K562 (cell line): Measurements from ENCODE around the gene MDM4. TPM values are rescaled to one million over a fixed set of nuclear protein-coding genes. Genes with fewer than 3 reads are reported as not detected.
A peak's percentile ranks its signal among the peaks of the same experiment; 100 is the strongest.

Experiments used
- CLOCK ChIP-seq: fragments of 250-450 bp; sonication (Bioruptor Pico); IDR thresholded peaks from 2 replicates; pipeline ENCODE4 v1.4.0; 2020; ENCODE audit warnings: mild to moderate bottlenecking, moderate library complexity, borderline replicate concordance
- HDAC3 ChIP-seq: fragments of 450-650 bp; IDR thresholded peaks from 2 replicates; pipeline ENCODE4 v1.6.1; 2018; ENCODE audit warnings: borderline replicate concordance, mild to moderate bottlenecking, moderate library complexity; ENCODE audit not compliant: partially characterized antibody
- KAT7 ChIP-seq: sonication (generic); formaldehyde crosslinking; IDR thresholded peaks from 2 replicates; pipeline ENCODE4 v1.8.0; 2022; ENCODE audit warnings: missing genetic modification reagents, mild to moderate bottlenecking, borderline replicate concordance
- POLR2AphosphoS5 ChIP-seq: IDR thresholded peaks from 2 replicates; pipeline ENCODE4 v1.6.1; 2011; ENCODE audit warnings: mild to moderate bottlenecking, low read depth, low read length, moderate library complexity; ENCODE audit not compliant: control insufficient read depth, insufficient read depth
- RHOXF2B ChIP-seq: fragments of 250-450 bp; sonication (Bioruptor Pico); conservative IDR thresholded peaks from 2 replicates; pipeline ENCODE4 v1.5.1; 2021
- SAFB2 ChIP-seq: fragments of 200-400 bp; formaldehyde crosslinking; IDR thresholded peaks from 2 replicates; pipeline ENCODE4 v1.6.1; 2018; ENCODE audit warnings: borderline replicate concordance, low read length, low read depth, moderate library complexity; ENCODE audit not compliant: severe bottlenecking
- SMAD4 ChIP-seq: fragments of 250-450 bp; sonication (Bioruptor Pico); conservative IDR thresholded peaks from 2 replicates; pipeline ENCODE4 v1.8.0; 2021; ENCODE audit warnings: inconsistent platforms, mild to moderate bottlenecking, moderate library complexity
- SNRNP70 ChIP-seq: fragments of 200-400 bp; formaldehyde crosslinking; optimal IDR thresholded peaks from 2 replicates; pipeline ENCODE3; 2017; ENCODE audit warnings: low read depth, low read length
- TCF15 ChIP-seq: fragments of 250-450 bp; sonication (Bioruptor Pico); IDR thresholded peaks from 2 replicates; pipeline ENCODE4 v1.8.0; 2022; ENCODE audit warnings: moderate library complexity, mild to moderate bottlenecking, inconsistent platforms
- TSHZ1 ChIP-seq: fragments of 250-450 bp; sonication (Bioruptor Pico); IDR thresholded peaks from 2 replicates; pipeline ENCODE4 v1.4.0; 2020; ENCODE audit warnings: mild to moderate bottlenecking, moderate library complexity
- ZEB2 ChIP-seq: fragments of 450-650 bp; IDR thresholded peaks from 2 replicates; pipeline ENCODE4 v1.6.1; 2016
- ZNF121 ChIP-seq: sonication (generic); formaldehyde crosslinking; conservative IDR thresholded peaks from 2 replicates; pipeline ENCODE4 v1.8.0; 2022; ENCODE audit warnings: missing genetic modification reagents
- ZNF184 ChIP-seq: sonication (generic); formaldehyde crosslinking; IDR thresholded peaks from 2 replicates; pipeline ENCODE4 v1.5.0; 2020; ENCODE audit warnings: missing genetic modification reagents
- ZNF24 ChIP-seq: fragments of 450-650 bp; IDR thresholded peaks from 2 replicates; pipeline ENCODE4 v1.6.1; 2016
- ZNF41 ChIP-seq: fragments of 250-450 bp; sonication (Bioruptor Pico); conservative IDR thresholded peaks from 2 replicates; pipeline ENCODE4 v1.4.0; 2020; ENCODE audit warnings: mild to moderate bottlenecking
- polyA plus RNA-seq, 8 experiments: library from polyadenylated mRNA; depleted of rRNA in 4 of 8; stranded (reverse) in 5 of 8; unstranded in 3 of 8; fragments of >200 nt; fragmentation: Nextera tagmentation in 2 of 8; fragmentation: Illumina TruSeq in 1 of 8; extraction: Ambion mirVana in 2 of 8; extraction: Trizol in 1 of 8; gene quantifications; 2 replicates each; pipeline versions ENCODE4 v1.2.1 to v1.2.3, GENCODE V29; 2011 to 2014; ENCODE audit warnings: inconsistent platforms in 1 of 8, missing spikeins in 1 of 8
- total RNA-seq, 7 experiments: library from RNA; depleted of rRNA in 6 of 7; stranded (reverse); fragments of >200 nt in 6 of 7; fragmentation: Illumina TruSeq in 2 of 7; extraction: Trizol in 2 of 7; gene quantifications; 2 replicates each; pipeline versions ENCODE4 v1.2.1 to v1.2.3, GENCODE V29; 2011 to 2021; ENCODE audit warnings: low replicate concordance in 1 of 7
- TF ChIP-seq, protein P1 (sequence below): fragments of 200-800 bp; sonication (Bioruptor generic); IDR thresholded peaks from 2 replicates; pipeline ENCODE4 v1.6.1; 2017; ENCODE audit warnings: missing genetic modification characterization, missing compliant biosample characterization

The MDM4 gene
- total and polyA plus RNA-seq, 9 of the 15 experiments (the other 6 are each of a cell fraction or from before 2014, with no cell fraction given), result 3.3 to 61.7 (median 21.2) TPM

- TF ChIP-seq HDAC3 (no peak), ZNF41 (CRISPR knock-in tag) (no peak), SAFB2 (no peak), SMAD4 (CRISPR knock-in tag) (peak; percentile 22), RHOXF2B (peak; percentile 92; the same call in 1 of the 2 replicates), ZNF121 (CRISPR knock-in tag) (no peak), KAT7 (CRISPR knock-in tag) (no peak), ZNF24 (peak; percentile 73), CLOCK (no peak), POLR2AphosphoS5 (0 out of 2 replicates have a peak, but pooled peaks have one; percentile 17), ZEB2 (0 out of 2 replicates have a peak, but pooled peaks have one; percentile 4), TCF15 (0 out of 2 replicates have a peak, but pooled peaks have one; percentile 15), SNRNP70 (no peak), ZNF184 (CRISPR knock-in tag) (no peak), TSHZ1 (CRISPR knock-in tag) (peak; percentile 62; the same call in 1 of the 2 replicates)
- TF ChIP-seq, protein P1, sequence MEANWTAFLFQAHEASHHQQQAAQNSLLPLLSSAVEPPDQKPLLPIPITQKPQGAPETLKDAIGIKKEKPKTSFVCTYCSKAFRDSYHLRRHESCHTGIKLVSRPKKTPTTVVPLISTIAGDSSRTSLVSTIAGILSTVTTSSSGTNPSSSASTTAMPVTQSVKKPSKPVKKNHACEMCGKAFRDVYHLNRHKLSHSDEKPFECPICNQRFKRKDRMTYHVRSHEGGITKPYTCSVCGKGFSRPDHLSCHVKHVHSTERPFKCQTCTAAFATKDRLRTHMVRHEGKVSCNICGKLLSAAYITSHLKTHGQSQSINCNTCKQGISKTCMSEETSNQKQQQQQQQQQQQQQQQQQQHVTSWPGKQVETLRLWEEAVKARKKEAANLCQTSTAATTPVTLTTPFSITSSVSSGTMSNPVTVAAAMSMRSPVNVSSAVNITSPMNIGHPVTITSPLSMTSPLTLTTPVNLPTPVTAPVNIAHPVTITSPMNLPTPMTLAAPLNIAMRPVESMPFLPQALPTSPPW (CRISPR knock-in tag), result no peak; the same call in 1 of the 2 replicates
These were observed 9.3 kb upstream of the MDM4 start (continued) for GRCh38 chr1:204506969-204507316.
